Measurements from ENCODE around the gene SOX4.

The SOX4 gene

DNA sequence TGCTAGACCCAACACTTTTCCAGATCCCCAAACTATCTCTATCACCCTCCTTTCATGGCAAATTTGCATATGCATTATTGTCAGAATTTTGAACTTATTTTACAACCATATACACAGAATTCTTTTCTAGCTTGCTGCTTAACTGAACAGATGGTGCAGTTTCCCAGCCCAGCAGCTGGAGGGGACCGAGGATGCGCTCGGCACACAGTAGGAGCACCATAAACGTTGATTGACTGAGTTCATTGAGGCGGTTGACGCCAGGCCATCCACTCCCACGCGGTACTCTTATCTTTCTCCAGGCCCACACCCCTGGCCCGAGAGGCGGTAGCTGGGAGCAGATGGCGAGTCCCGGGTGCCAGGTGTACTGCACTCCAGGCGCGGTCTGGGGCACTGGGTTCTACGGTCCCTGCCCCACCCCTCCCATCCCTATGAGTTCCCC, 6.8 kb upstream of the SOX4 start:
- Histone ChIP-seq H3K27ac (peak overlapping the region; percentile 91), H3K36me3 (no peaks in the 10 kb centered on the region; the same call in 1 of the 2 replicates), H3K9me3 (ENCODE audit: severe bottlenecking) (peaks cover 7% of the 10 kb centered on the region), H3K4me3 (ENCODE audit: low read depth, low read length) (peak overlapping the region; percentile 80), H3K27me3 (ENCODE audit: insufficient read depth, low read depth, severe bottlenecking) (no peaks in the 10 kb centered on the region)
- DNase-seq: peak; percentile 90
- TF ChIP-seq, protein P1, sequence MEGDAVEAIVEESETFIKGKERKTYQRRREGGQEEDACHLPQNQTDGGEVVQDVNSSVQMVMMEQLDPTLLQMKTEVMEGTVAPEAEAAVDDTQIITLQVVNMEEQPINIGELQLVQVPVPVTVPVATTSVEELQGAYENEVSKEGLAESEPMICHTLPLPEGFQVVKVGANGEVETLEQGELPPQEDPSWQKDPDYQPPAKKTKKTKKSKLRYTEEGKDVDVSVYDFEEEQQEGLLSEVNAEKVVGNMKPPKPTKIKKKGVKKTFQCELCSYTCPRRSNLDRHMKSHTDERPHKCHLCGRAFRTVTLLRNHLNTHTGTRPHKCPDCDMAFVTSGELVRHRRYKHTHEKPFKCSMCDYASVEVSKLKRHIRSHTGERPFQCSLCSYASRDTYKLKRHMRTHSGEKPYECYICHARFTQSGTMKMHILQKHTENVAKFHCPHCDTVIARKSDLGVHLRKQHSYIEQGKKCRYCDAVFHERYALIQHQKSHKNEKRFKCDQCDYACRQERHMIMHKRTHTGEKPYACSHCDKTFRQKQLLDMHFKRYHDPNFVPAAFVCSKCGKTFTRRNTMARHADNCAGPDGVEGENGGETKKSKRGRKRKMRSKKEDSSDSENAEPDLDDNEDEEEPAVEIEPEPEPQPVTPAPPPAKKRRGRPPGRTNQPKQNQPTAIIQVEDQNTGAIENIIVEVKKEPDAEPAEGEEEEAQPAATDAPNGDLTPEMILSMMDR (IDR thresholded peaks at IDR 0.05; ENCODE audit: low read depth, low read length): no peak

DNA sequence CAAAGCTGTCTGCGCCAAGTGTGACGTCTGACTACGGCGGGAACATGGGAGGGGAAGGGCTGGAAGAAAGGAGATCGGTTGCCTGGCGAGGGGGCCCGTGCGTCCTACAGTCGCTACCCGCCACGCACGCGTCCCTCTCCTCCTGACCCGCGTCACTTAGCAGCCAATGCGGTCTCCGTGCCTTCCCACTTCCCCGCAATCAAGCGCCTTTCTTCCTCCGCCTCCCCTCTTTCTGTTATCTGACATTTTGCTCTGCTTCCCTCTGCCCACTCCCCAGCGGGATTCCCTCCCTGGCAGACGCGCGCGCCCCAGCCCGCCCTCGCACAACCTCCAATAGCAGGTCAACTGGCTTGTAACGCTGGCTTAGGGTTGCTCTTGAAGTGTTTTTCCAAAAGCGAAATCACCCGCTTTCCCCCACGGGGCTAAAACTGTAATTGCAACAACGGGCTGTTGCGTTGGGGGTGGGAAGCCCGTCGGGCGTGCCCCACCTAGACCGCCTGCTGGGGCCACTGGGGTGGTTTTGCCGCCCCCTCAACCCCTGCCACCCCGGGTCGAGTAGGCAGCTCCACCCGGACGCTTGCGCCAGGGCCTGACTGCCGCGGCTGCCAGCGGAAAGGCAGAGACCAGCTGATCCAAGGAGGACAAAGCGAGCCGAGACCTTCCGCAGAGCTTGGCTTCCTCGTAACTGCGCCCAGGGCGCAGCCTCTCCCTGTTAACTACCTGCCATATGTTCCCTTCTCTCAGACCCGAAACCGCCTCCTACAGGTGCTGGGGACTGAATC, 6.2 kb upstream of the SOX4 start:
- peak overlapping the region; percentile 91 for H3K27ac ChIP-seq
- TF ChIP-seq, protein P1 (IDR thresholded peaks at IDR 0.05; ENCODE audit: low read depth, low read length): peak; percentile 33; the same call in 1 of the 2 replicates
- no peaks in the 10 kb centered on the region for H3K27me3 ChIP-seq (ENCODE audit: insufficient read depth, low read depth, severe bottlenecking)
- H3K4me3 ChIP-seq (ENCODE audit: low read depth, low read length): peak overlapping the region; percentile 80
- peaks cover 3% of the 10 kb centered on the region for H3K9me3 ChIP-seq (ENCODE audit: severe bottlenecking)
- no peaks in the 10 kb centered on the region; the same call in 1 of the 2 replicates for H3K36me3 ChIP-seq
- peak; percentile 92 for DNase-seq

DNA sequence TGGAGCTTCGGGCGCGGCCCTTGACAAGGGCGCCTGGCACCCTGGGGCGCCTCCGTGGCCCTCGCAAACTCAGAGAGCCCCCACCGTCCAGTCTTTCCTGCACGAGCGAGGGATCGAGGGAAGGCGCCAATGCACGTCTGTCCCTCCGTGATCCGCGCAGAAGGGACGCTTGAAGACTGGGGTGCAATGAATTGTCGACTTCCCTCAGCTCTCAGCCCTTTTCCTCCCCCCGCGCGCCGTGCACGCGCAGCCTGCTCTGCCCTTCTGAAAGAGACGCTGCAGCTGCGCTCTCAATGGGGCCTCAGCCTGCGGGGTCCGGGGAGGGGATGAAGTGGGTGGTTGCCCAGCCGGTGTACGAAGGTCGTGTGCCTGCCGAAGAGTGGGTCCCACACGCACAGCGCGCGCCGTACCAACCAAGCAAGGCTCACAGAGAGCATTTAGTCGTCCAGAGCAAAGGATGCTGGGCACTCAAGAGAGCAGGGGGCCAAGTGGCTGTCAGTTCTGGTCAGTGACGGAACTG, 5.5 kb upstream of the SOX4 start:
- Histone ChIP-seq H3K27ac (peak overlapping the region; percentile 91), H3K27me3 (ENCODE audit: insufficient read depth, low read depth, severe bottlenecking) (no peaks in the 10 kb centered on the region), H3K4me3 (ENCODE audit: low read depth, low read length) (peak overlapping the region; percentile 80), H3K9me3 (ENCODE audit: severe bottlenecking) (no peaks in the 10 kb centered on the region), H3K36me3 (no peaks in the 10 kb centered on the region; the same call in 1 of the 2 replicates)
- TF ChIP-seq, protein P1 (IDR thresholded peaks at IDR 0.05; ENCODE audit: low read depth, low read length): no peak
- DNase-seq: peak; percentile 93

DNA sequence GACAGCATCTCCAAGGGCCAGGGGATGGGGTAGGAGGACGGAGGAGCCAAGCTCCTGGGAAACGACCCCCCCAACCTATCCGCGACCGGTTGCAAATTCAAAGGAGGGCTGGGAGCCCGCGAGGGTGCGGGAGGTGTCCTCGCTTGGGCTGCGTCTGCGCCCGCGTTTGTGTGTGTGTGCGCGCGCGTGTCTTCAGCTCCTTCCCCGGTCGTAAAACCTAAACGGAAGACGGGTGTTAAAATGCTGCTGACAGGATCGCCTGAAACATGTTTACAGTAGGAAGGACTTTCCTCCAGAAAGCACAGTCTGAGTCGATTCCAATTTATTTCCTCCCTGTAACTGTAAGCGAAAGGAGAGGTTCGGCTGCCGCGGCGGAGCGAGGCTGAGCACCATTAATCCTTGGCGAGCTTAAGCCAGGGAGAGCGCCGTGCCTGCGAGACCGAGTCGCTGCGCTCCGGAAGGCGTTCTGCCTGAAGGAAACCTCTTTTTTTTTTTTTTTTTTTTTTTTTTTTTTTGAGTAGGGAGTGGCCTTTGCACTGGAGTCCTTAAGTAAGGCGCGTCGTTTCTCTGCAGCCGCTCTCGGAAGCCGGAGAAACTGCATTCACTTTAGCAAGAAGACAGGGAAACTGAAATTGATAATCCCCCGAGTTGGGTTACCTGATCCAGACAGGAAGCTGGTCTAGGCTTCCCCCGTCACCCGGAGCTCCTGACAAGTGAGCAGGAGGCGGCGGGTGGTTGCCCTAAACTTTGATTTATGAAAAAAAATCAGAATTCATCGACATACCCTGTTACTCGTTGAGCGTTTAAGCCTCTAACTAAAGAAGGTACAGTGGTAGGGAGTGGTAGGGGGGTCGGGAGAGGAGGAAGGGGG, 4.8 kb upstream of the SOX4 start:
- Histone ChIP-seq H3K9me3 (ENCODE audit: severe bottlenecking) (no peaks in the 10 kb centered on the region), H3K27ac (peak overlapping the region; percentile 91), H3K36me3 (no peaks in the 10 kb centered on the region; the same call in 1 of the 2 replicates), H3K4me3 (ENCODE audit: low read depth, low read length) (peak overlapping the region; percentile 80), H3K27me3 (ENCODE audit: insufficient read depth, low read depth, severe bottlenecking) (no peaks in the 10 kb centered on the region)
- peak; percentile 92 for DNase-seq
- TF ChIP-seq, protein P1 (IDR thresholded peaks at IDR 0.05; ENCODE audit: low read depth, low read length): no peak

DNA sequence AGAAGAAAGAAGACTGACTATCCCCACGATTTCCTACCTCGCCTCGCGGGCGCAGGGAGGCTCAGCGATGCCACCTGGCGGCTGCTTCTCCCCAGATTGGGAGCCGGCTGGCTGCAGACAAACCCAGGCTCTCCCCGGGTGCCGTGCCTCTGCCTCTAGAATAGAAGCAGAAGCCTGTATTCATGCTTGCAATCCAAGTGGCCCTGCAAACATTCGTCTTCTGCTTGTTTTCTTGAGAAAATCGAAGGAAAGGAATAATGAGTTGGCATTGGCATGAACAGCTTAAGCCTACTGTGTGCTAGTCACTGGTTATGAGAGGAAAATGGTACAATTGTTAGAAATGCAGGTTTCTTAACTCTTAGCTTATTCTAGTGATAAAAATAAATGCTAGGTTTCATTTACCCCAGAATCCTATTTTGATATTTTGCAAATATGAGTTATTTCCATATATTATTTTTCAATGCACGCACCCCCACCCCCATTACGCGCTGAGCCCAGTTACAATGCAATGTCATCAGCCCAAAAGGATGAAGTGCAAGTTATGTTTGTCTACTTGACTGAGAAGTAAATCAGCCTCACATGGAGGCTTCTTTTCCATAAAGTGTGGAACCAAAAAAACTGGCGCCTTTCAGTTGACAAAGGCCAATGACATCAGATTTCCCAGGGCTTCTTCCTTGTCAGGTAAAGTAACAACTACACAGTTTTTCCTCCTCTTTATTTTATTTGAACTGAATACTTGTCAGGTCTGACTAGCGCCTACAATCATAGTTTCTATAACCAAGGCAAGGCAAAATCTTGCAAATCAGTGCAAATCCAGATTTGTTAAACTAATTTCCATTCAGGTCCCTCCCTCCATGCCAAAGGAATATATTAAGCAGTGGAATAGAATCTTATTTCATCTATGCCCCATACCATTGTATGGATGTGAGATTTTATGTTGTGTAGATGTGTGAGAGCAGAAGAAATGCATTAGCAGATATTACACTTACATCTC, 3.9 kb upstream of the SOX4 start:
- H3K36me3 ChIP-seq: peaks cover 5% of the 10 kb centered on the region; the same call in 1 of the 2 replicates
- TF ChIP-seq, protein P1 (IDR thresholded peaks at IDR 0.05; ENCODE audit: low read depth, low read length): peak; percentile 99
- H3K9me3 ChIP-seq (ENCODE audit: severe bottlenecking): no peaks in the 10 kb centered on the region
- H3K27me3 ChIP-seq (ENCODE audit: insufficient read depth, low read depth, severe bottlenecking): no peaks in the 10 kb centered on the region
- DNase-seq: peak; percentile 97
- H3K4me3 ChIP-seq (ENCODE audit: low read depth, low read length): peak overlapping the region; percentile 80
- H3K27ac ChIP-seq: peak overlapping the region; percentile 91
